Upper lobe of right lung (tissue), 1 donor: ENCODE results near the gene NDUFS4. TPM values are rescaled to one million over a fixed set of nuclear protein-coding genes. Genes with fewer than 3 reads are reported as not detected.

Source experiments
- ATAC-seq: fragments of 200-7000 bp; cut with Tn5 transposase; one replicate; pipeline ENCODE4 v1.9.1; 2020; ENCODE audit warnings: mild to moderate bottlenecking, moderate library complexity
- DNase-seq: peaks from one replicate; pipeline ENCODE4 v3.0.0-alpha.2; 2020
- H3K27ac ChIP-seq: fragments of 200-600 bp; one replicate; pipeline ENCODE4 v1.8.0; 2022
- H3K27me3 ChIP-seq: fragments of 200-600 bp; one replicate; pipeline ENCODE4 v1.8.0; 2022; ENCODE audit warnings: mild to moderate bottlenecking
- H3K36me3 ChIP-seq: fragments of 200-600 bp; one replicate; pipeline ENCODE4 v1.8.0; 2022
- H3K4me1 ChIP-seq: fragments of 200-600 bp; one replicate; pipeline ENCODE4 v1.8.0; 2022
- H3K4me3 ChIP-seq: fragments of 200-600 bp; one replicate; pipeline ENCODE4 v1.8.0; 2022; ENCODE audit warnings: mild to moderate bottlenecking
- H3K9me3 ChIP-seq: fragments of 200-600 bp; one replicate; pipeline ENCODE4 v1.8.0; 2022
- intact Hi-C: fragments of 100-400 bp; cut with DNase I; formaldehyde crosslinking; loops from one replicate; pipeline ENCODE4 v1.11.0; 2022
- total RNA-seq: library from RNA; stranded (reverse); fragmentation: NEBNext Ultra II Directional; extraction: Animal tissue kit (Norgen Biotek cat#: 25700); gene quantifications from one replicate; pipeline ENCODE4 v1.2.1, GENCODE V29; 2021
- TF ChIP-seq, protein P1 (sequence below): fragments of 200-600 bp; IDR thresholded peaks from one replicate; pipeline ENCODE4 v1.8.0; 2022; ENCODE audit warnings: antibody characterized with exemption
- donor health status: DM: no; HTN: yes; CAD: no; lungs with severe emphysema.

The NDUFS4 gene
- total RNA-seq, 1 donor from 2014 or later: 54.1 TPM

DNA sequence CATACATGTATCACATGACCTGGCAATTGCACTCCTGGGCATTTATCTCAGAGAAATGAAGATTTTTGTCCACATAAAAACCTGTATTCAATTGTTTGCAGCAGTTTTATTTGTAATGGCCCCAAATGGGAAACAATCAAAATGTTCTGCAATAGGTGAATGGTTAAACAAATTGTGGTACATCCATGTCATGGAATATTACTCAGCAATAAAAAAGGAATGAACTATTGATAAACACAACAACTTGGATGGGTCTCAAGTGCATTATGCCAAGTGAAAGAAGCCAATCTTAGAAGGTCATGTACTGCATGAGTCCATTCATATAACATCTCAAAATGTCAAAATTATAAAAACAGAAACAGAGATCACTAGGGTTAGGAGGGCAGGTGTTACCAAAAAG lies 1.5 kb upstream of the NDUFS4 start:
- Histone ChIP-seq H3K27ac (no peak overlapping the region), H3K27me3 (peaks cover 10% of the 10 kb centered on the region), H3K9me3 (no peaks in the 10 kb centered on the region), H3K36me3 (no peaks in the 10 kb centered on the region), H3K4me1 (peaks cover 10% of the 10 kb centered on the region), H3K4me3 (no peak overlapping the region)
- DNase-seq (no peak), ATAC-seq (no peak)
- intact Hi-C loops: no loop called here
- TF ChIP-seq, protein P1, sequence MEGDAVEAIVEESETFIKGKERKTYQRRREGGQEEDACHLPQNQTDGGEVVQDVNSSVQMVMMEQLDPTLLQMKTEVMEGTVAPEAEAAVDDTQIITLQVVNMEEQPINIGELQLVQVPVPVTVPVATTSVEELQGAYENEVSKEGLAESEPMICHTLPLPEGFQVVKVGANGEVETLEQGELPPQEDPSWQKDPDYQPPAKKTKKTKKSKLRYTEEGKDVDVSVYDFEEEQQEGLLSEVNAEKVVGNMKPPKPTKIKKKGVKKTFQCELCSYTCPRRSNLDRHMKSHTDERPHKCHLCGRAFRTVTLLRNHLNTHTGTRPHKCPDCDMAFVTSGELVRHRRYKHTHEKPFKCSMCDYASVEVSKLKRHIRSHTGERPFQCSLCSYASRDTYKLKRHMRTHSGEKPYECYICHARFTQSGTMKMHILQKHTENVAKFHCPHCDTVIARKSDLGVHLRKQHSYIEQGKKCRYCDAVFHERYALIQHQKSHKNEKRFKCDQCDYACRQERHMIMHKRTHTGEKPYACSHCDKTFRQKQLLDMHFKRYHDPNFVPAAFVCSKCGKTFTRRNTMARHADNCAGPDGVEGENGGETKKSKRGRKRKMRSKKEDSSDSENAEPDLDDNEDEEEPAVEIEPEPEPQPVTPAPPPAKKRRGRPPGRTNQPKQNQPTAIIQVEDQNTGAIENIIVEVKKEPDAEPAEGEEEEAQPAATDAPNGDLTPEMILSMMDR: no peak

DNA sequence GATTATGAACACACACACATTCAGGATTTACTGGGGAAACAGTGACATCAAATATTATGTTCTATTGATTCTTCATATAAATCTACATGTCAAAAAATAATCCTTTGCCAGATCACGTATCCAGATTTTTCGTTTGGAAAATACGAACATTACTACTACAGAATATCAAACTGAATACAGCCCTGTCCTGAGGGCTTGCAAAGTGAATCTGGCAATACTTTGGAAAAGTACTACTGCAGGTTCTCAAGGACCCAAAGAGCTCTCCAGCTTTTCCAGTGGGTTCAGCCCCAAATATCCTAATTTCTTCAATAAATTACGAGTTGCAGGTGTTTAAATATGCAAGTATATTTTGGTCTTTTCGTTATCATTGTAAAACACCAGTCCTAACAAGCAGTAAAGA lies 411 bp upstream of the NDUFS4 start:
- Histone ChIP-seq H3K9me3 (no peaks in the 10 kb centered on the region), H3K27ac (peak overlapping the region; percentile 85), H3K27me3 (peaks cover 10% of the 10 kb centered on the region), H3K4me1 (peaks cover 14% of the 10 kb centered on the region), H3K4me3 (peak overlapping the region; percentile 71), H3K36me3 (no peaks in the 10 kb centered on the region)
- ATAC-seq: no peak
- TF ChIP-seq, protein P1: no peak
- intact Hi-C loops: no loop called here
- no peak for DNase-seq

DNA sequence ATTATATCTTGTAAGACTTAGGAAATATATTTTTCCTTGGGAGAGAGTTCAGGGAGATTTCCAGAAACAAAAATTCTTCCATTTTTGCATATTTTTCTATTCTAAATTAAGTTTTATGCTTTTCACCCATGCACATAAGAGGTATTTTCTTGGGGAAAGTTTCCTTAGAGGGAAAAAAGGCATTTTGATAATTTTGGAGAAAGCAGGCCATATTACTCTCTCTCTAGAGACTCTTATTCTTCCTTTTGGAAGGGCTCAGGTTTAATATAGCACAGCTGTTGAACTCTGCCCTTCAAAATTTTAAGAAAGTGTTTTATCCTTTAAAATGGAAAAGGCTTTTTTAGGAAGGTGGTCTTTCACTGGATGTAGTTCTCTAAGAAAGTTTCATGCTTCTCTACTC lies 8.0 kb downstream of the NDUFS4 start:
- Histone ChIP-seq H3K27me3 (no peaks in the 10 kb centered on the region), H3K27ac (no peak overlapping the region), H3K4me3 (no peak overlapping the region), H3K4me1 (peaks cover 7% of the 10 kb centered on the region), H3K36me3 (no peaks in the 10 kb centered on the region), H3K9me3 (no peaks in the 10 kb centered on the region)
- ATAC-seq (no peak), DNase-seq (no peak)
- intact Hi-C loops: no loop called here
- TF ChIP-seq, protein P1: no peak

DNA sequence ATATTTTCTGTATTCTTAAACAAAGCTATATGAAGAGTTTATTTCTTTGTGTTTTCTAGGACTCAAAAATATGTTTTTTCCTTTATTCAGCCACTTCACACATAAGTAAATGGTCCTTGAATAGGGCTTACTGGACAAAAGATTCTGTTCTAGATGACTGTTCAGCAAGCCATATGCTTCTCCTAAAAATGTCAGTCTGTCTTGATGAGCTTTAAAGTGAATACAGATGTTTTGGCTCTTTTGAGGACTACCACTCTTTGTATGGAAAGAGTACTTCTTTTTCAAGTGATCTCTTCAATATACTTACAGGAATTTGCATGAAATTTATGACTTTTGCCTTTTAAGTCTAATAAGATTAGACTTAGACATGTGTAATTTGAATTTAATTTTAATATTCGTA lies 8.4 kb downstream of the NDUFS4 start:
- DNase-seq: no peak
- H3K27ac ChIP-seq: no peak overlapping the region
- no peaks in the 10 kb centered on the region for H3K9me3 ChIP-seq
- no peaks in the 10 kb centered on the region for H3K27me3 ChIP-seq
- H3K4me1 ChIP-seq: peaks cover 7% of the 10 kb centered on the region
- TF ChIP-seq, protein P1: no peak
- H3K4me3 ChIP-seq: no peak overlapping the region
- H3K36me3 ChIP-seq: no peaks in the 10 kb centered on the region
- no peak for ATAC-seq
- intact Hi-C loops: no loop called here

DNA sequence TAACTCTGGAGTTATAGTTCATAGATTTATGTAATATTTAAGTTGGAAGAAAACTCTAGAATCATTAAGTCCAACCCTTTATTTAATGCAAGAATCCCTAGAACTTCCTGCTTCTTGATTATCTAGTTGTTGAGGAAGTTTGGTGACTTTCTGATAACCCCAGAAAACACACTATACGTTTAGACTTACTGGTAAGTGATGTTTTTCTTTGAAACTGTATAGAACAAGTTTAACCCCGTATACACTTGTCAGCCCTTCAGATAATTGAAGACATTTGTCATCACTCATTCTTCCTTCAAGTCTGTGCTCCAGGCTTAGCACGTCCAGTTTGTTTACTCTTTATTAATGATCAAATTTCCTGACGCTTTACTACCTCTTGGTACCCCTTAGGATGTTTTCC lies 9.0 kb downstream of the NDUFS4 start:
- no peak overlapping the region for H3K4me3 ChIP-seq
- H3K36me3 ChIP-seq: no peaks in the 10 kb centered on the region
- no peak for ATAC-seq
- no peak overlapping the region for H3K27ac ChIP-seq
- TF ChIP-seq, protein P1: no peak
- no peak for DNase-seq
- H3K4me1 ChIP-seq: peaks cover 7% of the 10 kb centered on the region
- no peaks in the 10 kb centered on the region for H3K27me3 ChIP-seq
- no peaks in the 10 kb centered on the region for H3K9me3 ChIP-seq
- intact Hi-C loops: no loop called here

DNA sequence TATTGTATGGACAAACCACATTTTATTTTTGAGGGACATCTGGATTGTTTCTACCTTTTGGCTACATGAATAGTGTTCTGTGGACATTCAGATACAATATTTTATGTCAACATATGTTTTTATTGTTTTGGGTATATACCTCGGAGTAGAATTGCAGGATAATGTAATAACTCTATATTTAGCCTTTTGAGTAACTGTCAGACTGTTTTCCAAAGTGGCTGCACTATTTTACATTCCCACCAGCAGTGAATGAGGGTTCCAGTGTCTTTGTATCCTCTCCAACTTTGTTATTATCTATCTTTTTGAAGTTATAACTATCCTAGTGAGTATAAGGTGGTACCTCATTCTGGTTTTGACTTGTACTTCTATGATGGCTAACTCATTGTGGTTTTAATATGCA lies 11.0 kb downstream of the NDUFS4 start:
- no peaks in the 10 kb centered on the region for H3K9me3 ChIP-seq
- no peak for DNase-seq
- H3K36me3 ChIP-seq: no peaks in the 10 kb centered on the region
- intact Hi-C loops: no loop called here
- no peaks in the 10 kb centered on the region for H3K27me3 ChIP-seq
- H3K4me3 ChIP-seq: no peak overlapping the region
- TF ChIP-seq, protein P1: no peak
- H3K27ac ChIP-seq: no peak overlapping the region
- ATAC-seq: no peak
- H3K4me1 ChIP-seq: no peaks in the 10 kb centered on the region
